HG03196 (cell line): Measurements from ENCODE around the gene KCNK4.

Source experiments
- ATAC-seq: cut with Tn5 transposase; IDR thresholded peaks from one replicate; pipeline ENCODE4 v1.9.1; 2021; ENCODE audit not compliant: unreplicated experiment

The KCNK4 gene

GRCh38 chr11:64291262-64291751 is at the start of gene KCNK4:
Gene KCNK4 (plus strand): TSS chr11:64291302. CDS start chr11:64293019, 1,717 bp downstream.
- no peak for ATAC-seq

- peak; percentile 3 for ATAC-seq
Measured at GRCh38 chr11:64241491-64242374, 49.4 kb upstream of the KCNK4 start.

GRCh38 chr11:64243236-64243854 is 47.8 kb upstream of the KCNK4 start:
- no peak for ATAC-seq

- no peak for ATAC-seq
Measured at GRCh38 chr11:64244107-64244506, 47.0 kb upstream of the KCNK4 start.

DNA sequence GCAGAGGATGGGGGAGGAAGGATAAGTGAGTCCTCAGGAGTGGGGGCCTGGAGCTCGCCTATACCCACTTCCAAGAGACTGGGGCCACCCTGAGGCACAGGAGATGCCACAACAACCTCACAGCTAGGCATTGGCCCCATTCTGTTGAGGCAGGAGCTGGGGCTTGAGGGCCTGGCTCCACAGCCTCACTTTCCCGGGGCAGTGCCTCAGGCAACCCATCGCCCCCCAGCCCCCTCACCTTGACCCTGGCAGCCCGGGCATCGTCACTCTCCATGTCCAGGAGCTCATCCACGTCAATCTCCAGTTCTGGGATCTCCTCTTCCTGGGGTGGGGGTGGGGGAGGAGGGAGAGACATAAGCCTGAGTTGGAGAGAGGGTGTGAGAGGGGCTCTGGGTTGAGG is 46.1 kb upstream of the KCNK4 start:
- no peak for ATAC-seq

DNA sequence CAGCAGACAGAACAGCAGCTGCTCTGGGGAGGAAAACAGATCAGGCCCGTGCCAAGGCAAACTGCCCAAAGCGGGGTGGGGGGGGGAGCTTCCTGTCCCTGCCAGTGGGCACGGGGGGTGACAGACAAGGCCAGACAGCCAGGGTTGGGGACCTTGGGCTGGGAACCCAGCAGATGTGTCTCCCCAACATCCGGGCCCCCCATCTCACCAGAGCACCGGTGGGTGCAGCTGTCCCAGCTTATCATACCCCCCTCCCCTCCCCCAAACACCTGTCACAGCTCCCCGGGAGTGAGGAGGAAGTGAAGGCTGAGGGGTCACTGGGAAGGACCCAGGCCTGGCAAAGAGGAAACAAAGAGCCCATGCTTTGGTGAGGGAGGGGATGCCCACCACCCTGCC is 45.7 kb upstream of the KCNK4 start:
- ATAC-seq, result no peak

GRCh38 chr11:64245797-64246620 is 45.1 kb upstream of the KCNK4 start:
- ATAC-seq, result no peak

- peak; percentile 9 for ATAC-seq
Measured at GRCh38 chr11:64246621-64246870, 44.6 kb upstream of the KCNK4 start.

DNA sequence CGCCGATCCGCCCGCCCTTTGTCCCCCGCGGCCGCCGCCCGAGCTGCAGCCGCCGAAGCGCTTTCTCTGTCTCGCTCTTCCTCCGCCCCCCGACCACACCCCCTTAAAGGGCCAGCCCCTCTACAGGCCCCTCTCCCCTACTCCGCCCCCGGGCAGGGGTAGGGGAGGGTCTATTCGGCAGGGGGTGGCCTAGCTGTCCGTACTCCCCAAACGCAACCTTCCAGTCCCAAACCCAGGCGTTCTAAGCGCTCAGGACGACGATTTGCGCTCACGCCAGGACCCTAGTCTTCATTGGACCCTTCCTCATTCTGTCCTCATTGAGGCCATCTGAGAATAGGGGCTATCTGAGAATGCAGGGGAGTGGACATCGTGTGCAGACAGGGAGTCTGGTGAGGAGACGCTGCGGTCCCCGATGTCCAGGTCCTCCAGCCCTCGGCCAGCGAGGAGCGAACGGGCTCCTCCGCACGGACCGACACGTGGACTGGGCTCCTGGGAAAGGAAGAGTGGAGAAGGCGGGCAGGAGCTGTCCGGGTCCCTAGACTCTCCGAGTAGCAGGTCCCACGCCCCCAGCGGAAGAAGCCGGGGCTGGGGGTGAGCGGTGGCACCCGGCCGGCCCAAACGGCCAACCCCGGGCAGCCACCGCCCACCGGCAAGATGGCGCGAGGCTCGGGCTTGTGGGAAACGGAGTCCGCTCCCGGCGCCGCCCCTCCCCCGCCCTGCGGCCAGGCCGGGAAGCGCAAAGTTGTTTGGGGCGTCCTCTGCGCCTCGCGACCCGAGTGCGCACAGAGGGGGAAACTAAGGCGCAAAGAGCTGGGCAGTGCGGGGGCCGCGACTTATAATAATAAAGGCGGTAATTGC is 44.0 kb upstream of the KCNK4 start, which contains the start of gene PPP1R14B:
PPP1R14B (minus strand) TSS at position 73 of the 858 bp plus-strand sequence. CDS start 270 bp downstream, outside the sequence.
- ATAC-seq, result peak; percentile 31

DNA sequence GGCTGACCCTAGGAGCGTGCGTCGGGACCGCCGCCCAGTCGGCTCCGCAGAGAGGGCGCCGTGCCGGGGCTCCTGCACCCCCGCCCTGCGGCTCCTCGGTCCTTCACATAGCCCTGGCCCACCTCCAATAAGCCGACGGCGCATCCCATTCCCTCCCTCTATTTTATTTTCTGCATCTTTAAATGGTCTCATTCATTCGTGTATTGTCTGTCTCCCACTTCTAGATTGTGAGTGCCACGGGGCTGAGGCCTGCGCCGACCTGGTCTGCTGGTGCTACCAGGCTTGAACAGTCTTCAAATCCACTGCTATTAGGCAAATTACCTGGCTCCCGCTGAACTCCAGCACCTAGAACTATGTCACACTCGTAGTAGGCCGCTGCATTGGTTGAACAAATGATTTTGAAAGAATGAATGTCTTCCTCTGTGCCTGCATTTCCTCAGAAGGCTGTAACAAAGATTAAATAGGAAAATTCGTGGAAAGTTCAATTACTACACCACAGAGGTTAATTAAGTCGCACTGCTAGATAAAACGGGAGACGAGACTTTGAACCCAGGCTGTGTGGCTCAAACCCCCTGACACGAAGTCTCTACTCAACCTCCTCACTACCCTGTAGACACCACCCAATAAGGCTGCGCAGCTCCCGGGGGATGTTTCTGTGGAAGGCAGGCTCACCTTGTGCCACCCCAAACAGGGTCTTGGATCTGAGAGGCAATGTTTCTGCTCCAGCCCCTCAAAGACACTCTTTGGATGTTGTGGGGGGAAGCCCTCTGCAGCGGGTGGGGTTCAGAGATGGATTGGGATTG is 43.2 kb upstream of the KCNK4 start:
- ATAC-seq, result no peak

DNA sequence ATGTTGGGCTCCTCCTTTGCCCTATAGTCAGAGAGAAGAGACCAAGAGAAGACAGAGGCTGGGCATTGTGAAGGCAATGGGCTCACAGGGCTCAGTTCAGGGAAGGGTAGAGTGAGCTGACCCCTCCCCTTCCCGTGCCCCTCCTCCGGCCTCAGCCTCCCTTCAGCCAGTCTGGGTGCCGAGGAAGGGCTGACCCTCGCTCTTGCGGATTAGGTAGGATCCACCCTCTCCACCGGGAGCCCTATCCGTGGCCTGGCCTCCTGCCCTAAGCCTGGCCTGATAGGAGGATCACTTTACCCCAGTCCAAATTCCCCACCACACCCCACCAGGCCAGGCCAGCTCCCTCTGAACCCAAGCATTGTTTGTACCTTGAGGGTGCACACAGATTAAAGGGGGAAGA is 42.5 kb upstream of the KCNK4 start:
- ATAC-seq, result no peak

- no peak for ATAC-seq
Measured at GRCh38 chr11:64249038-64249437, 42.1 kb upstream of the KCNK4 start.

GRCh38 chr11:64249563-64250414 is 41.3 kb upstream of the KCNK4 start:
- ATAC-seq, result no peak

- ATAC-seq, result no peak
Measured at GRCh38 chr11:64250415-64251015, 40.6 kb upstream of the KCNK4 start.

- no peak for ATAC-seq
Measured at GRCh38 chr11:64251016-64251752, 39.9 kb upstream of the KCNK4 start, which contains the start of gene PLCB3. Gene PLCB3 (plus strand): TSS chr11:64251530. CDS start chr11:64251650, 120 bp downstream.

GRCh38 chr11:64251753-64252002 is 39.4 kb upstream of the KCNK4 start:
- no peak for ATAC-seq

DNA sequence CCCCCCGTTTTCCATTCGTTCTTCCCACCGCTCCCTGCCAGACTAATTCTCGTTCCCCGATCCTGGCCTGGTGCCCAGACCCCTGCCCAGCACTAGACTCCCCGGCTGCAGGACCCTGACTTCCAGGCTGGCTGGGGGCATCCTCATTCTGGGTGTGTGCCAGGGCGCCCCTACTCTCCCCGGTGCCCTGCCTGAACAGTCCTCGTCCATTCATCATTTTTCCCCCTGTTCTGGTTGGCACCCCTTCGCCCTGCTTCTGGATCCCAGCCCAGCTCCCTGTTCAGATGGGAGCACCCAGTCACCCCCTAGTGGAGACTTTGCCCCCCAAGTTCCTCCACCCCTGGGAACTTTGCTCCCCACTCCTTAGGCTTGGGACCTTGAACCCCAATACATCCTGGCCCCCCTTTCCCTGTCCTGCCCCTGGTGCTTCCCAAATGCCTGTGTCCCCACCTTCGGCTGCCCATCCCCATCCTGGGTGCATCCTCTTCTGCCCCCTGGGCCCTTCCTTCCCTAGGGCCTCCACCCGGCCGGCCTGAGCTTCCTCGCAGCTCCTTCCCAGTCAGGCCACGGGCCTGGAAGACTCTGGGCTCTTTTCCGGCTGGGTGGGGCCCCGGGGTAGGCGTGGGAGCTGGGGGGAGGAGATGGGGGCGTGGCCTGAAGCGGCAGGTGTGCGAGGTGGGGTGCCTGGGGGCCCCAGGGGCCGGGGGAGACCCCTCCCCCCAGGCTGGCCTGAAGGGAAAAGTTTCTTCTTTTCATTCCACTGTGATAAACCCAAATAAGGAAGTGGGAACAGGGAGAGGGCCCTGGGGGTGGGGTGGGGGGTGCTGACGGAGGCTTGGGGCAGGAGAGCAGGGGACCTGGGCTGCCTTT is 38.9 kb upstream of the KCNK4 start:
- ATAC-seq, result no peak
